Measurements from ENCODE around the gene TRHDE.

The TRHDE gene

GRCh38 chr12:72338437-72338836 lies 66.3 kb downstream of the TRHDE start:
- H3K36me3 Mint-ChIP-seq (ENCODE audit: low read depth) = no peaks in the 10 kb centered on the region

GRCh38 chr12:72346363-72346944 lies 74.3 kb downstream of the TRHDE start:
- peaks cover 16% of the 10 kb centered on the region for H3K4me1 Mint-ChIP-seq
- TF ChIP-seq CTCF (IDR thresholded peaks at IDR 0.05) = peak; percentile 57
- H3K36me3 Mint-ChIP-seq (ENCODE audit: low read depth) = no peaks in the 10 kb centered on the region
- peaks cover 4% of the 10 kb centered on the region for H3K27me3 Mint-ChIP-seq (ENCODE audit: low read depth, poor library complexity)
- no peak overlapping the region for H3K4me3 Mint-ChIP-seq
- DNase-seq = peak; percentile 75
- no peak overlapping the region for H3K27ac Mint-ChIP-seq
- H3K9me3 Mint-ChIP-seq = no peaks in the 10 kb centered on the region

More at GRCh38 chr12:72338437-72338836, 66.3 kb downstream of the TRHDE start:
- Mint-ChIP-seq H3K27ac (no peak overlapping the region), H3K9me3 (no peaks in the 10 kb centered on the region), H3K4me3 (no peak overlapping the region), H3K27me3 (ENCODE audit: low read depth, poor library complexity) (no peaks in the 10 kb centered on the region), H3K4me1 (peaks cover 8% of the 10 kb centered on the region)
- TF ChIP-seq CTCF (IDR thresholded peaks at IDR 0.05) = no peak
- no peak for DNase-seq

- Mint-ChIP-seq H3K27ac (no peak overlapping the region), H3K4me3 (no peak overlapping the region), H3K27me3 (ENCODE audit: low read depth, poor library complexity) (peaks cover 2% of the 10 kb centered on the region), H3K36me3 (ENCODE audit: low read depth) (no peaks in the 10 kb centered on the region), H3K9me3 (no peaks in the 10 kb centered on the region), H3K4me1 (peaks cover 16% of the 10 kb centered on the region)
- DNase-seq = no peak
- TF ChIP-seq CTCF (IDR thresholded peaks at IDR 0.05) = no peak
Measured at GRCh38 chr12:72349491-72349890, 77.3 kb downstream of the TRHDE start.

- Mint-ChIP-seq H3K4me1 (no peaks in the 10 kb centered on the region), H3K4me3 (no peak overlapping the region), H3K9me3 (peaks cover 4% of the 10 kb centered on the region), H3K27me3 (ENCODE audit: low read depth, poor library complexity) (no peaks in the 10 kb centered on the region), H3K36me3 (ENCODE audit: low read depth) (no peaks in the 10 kb centered on the region), H3K27ac (no peak overlapping the region)
- no peak for DNase-seq
- TF ChIP-seq CTCF (IDR thresholded peaks at IDR 0.05) = no peak
Measured at GRCh38 chr12:72359416-72359815, 87.2 kb downstream of the TRHDE start.

GRCh38 chr12:72365151-72365550 lies 93.0 kb downstream of the TRHDE start:
- H3K9me3 Mint-ChIP-seq = peaks cover 4% of the 10 kb centered on the region
- no peaks in the 10 kb centered on the region for H3K36me3 Mint-ChIP-seq (ENCODE audit: low read depth)
- no peak for DNase-seq
- TF ChIP-seq CTCF (IDR thresholded peaks at IDR 0.05) = no peak
- no peak overlapping the region for H3K27ac Mint-ChIP-seq
- H3K4me3 Mint-ChIP-seq = no peak overlapping the region
- H3K27me3 Mint-ChIP-seq (ENCODE audit: low read depth, poor library complexity) = no peaks in the 10 kb centered on the region
- H3K4me1 Mint-ChIP-seq = no peaks in the 10 kb centered on the region

GRCh38 chr12:72366255-72366654 lies 94.1 kb downstream of the TRHDE start:
- H3K9me3 Mint-ChIP-seq = peaks cover 4% of the 10 kb centered on the region
- no peak overlapping the region for H3K4me3 Mint-ChIP-seq
- no peaks in the 10 kb centered on the region for H3K36me3 Mint-ChIP-seq (ENCODE audit: low read depth)
- TF ChIP-seq CTCF (IDR thresholded peaks at IDR 0.05) = no peak
- no peak overlapping the region for H3K27ac Mint-ChIP-seq
- no peak for DNase-seq
- no peaks in the 10 kb centered on the region for H3K27me3 Mint-ChIP-seq (ENCODE audit: low read depth, poor library complexity)
- no peaks in the 10 kb centered on the region for H3K4me1 Mint-ChIP-seq

Measured in nephron progenitor cell (in vitro differentiated cells).